HG02884 (cell line): ENCODE measurements around the gene SCN3B.

Source experiments
- ATAC-seq: cut with Tn5 transposase; IDR thresholded peaks from one replicate; pipeline ENCODE4 v1.9.1; 2021; ENCODE audit warnings: mild to moderate bottlenecking, moderate library complexity; ENCODE audit not compliant: unreplicated experiment

Gene SCN3B

GRCh38 chr11:123659311-123659710 lies 4.9 kb upstream of the SCN3B start:
- no peak for ATAC-seq

GRCh38 chr11:123653827-123654565 lies 428 bp downstream of the SCN3B start:
- ATAC-seq, result no peak

GRCh38 chr11:123653483-123653826 lies 969 bp downstream of the SCN3B start:
- ATAC-seq, result no peak

- ATAC-seq, result no peak
Observed at GRCh38 chr11:123652599-123652998, 1.8 kb downstream of the SCN3B start.

GRCh38 chr11:123650901-123651300 lies 3.5 kb downstream of the SCN3B start:
- ATAC-seq, result no peak

GRCh38 chr11:123645286-123645975 lies 9.0 kb downstream of the SCN3B start:
- no peak for ATAC-seq

- ATAC-seq, result no peak
Observed at GRCh38 chr11:123642435-123642834, 12.0 kb downstream of the SCN3B start.

- no peak for ATAC-seq
Observed at GRCh38 chr11:123641495-123641840, 13.0 kb downstream of the SCN3B start.

GRCh38 chr11:123640677-123641494 lies 13.5 kb downstream of the SCN3B start:
- peak; percentile 78 for ATAC-seq

- no peak for ATAC-seq
Observed at GRCh38 chr11:123640029-123640428, 14.4 kb downstream of the SCN3B start.

- ATAC-seq, result no peak
Observed at GRCh38 chr11:123630126-123630608, 24.3 kb downstream of the SCN3B start.

- ATAC-seq, result no peak
Observed at GRCh38 chr11:123628936-123629683, 25.3 kb downstream of the SCN3B start.

- no peak for ATAC-seq
Observed at GRCh38 chr11:123624974-123625373, 29.4 kb downstream of the SCN3B start.

- no peak for ATAC-seq
Observed at GRCh38 chr11:123622576-123622975, 31.8 kb downstream of the SCN3B start.

- no peak for ATAC-seq
Observed at GRCh38 chr11:123616505-123617198, 37.8 kb downstream of the SCN3B start.

GRCh38 chr11:123611698-123612097 lies 42.7 kb downstream of the SCN3B start:
- ATAC-seq, result no peak

- no peak for ATAC-seq
Observed at GRCh38 chr11:123608945-123609344, 45.5 kb downstream of the SCN3B start.

- no peak for ATAC-seq
Observed at GRCh38 chr11:123608371-123608770, 46.1 kb downstream of the SCN3B start.

- ATAC-seq, result no peak
Observed at GRCh38 chr11:123607781-123608180, 46.6 kb downstream of the SCN3B start.

GRCh38 chr11:123603666-123604065 lies 50.8 kb downstream of the SCN3B start:
- ATAC-seq, result no peak
